AG08395 (cell line): Measurements from ENCODE around the gene KDM8.
A peak's percentile ranks its signal among the peaks of the same experiment; 100 is the strongest.
"Not testable (repeated sequence)": the region's sequence is repeated elsewhere in the genome, so short reads cannot be mapped to it uniquely, and the experiment has no call there.

Experiments
- DNase-seq: peaks from one replicate; pipeline ENCODE4 v3.0.0; 2012; ENCODE audit warnings: mixed read lengths, low spot score

Gene KDM8

DNA sequence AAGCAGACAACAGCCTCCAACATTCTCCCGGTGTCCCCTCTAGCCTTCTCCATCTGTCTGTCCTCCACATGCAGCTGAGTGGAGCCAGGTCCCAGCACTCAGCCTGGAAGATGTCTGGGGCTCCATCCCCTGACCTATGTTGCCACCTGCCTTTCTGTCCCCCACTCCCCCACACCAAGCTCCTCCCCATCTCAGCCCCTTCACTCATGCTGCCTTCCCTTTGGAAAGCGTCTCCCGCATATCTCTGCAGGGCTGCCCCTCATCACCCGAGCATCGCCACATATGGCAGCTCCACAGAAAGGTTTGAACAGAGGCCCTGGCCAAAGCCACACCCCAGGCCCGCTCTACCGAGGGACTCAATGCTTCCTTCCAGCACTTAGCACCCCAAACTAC lies 41.0 kb downstream of the KDM8 start:
- DNase-seq: no peak

- DNase-seq: peak; percentile 81
Measured at GRCh38 chr16:27245276-27246172, 42.2 kb downstream of the KDM8 start.

DNA sequence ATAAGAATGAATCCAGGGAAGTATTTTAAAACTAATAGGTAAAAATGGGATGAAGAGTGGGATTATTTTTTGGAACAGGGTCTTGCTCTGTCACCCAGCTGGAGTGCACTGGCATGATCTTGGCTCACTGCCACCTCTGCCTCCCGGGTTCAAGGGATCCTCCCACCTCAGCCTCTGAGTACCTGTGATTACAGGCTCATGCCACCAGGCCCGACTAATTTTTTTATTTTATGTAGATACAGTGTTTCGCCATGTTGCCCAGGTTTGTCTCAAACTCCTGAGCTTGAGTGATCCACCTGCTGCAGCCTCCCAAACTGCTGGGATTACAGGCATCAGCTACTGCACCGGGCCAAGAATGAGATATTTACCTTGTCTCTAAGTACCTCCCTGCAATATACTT lies 43.1 kb downstream of the KDM8 start:
- DNase-seq: no peak

- DNase-seq: not testable (repeated sequence)
Measured at GRCh38 chr16:27247076-27247475, 43.8 kb downstream of the KDM8 start.

DNA sequence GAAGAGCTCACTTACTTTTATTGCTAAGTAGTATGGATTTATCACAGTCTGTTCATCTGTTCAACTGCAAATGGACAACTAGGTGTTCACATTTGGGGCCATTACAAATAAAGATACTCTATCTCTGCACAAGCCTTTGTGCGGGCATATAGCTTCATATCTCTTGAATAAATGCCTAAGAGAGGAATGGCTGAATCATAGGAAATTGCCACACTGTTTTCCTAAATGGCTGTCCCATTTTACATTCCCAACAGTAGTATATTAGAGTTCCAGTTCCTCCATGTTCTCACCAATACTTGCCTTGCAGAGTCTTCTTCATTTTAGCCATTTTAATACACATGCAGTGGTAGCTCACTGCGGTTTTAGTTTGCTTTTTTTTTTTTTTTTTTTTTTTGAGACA lies 44.7 kb downstream of the KDM8 start:
- no peak for DNase-seq

GRCh38 chr16:27248886-27249285 lies 45.6 kb downstream of the KDM8 start:
- not testable (repeated sequence) for DNase-seq

DNA sequence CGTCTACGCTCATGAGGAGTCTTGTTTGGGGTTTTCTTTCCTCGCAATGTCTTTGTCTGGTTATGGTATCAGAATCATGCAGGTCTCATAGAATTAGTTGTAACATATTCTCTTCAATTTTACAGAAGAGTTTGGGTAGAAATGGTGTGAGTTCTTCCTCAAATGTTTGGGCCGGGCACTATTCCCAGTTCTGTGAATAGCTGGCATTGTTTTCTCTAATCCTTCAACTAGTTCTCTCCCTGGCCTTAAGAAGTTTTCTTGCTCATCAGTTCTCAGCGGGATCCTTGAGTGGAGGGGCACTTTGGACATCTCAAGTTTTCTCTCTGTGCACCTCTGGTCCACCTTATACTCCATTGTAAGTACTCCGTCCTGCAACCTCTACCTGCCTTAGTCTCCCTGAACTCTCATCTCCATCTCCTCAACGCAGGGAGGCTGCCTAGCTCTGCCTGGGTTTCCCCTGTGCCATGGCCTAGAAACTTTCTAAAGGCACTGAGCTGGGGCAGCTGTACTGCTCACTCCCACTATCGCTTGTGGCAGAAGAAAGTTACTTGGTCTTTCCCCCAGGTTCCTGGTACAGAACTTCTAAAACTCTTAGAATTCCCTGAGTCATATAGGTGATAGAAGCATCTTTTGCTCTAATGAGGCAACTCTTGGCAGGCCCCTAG lies 48.3 kb downstream of the KDM8 start:
- DNase-seq: no peak

- no peak for DNase-seq
Measured at GRCh38 chr16:27252206-27252585, 48.9 kb downstream of the KDM8 start.

DNA sequence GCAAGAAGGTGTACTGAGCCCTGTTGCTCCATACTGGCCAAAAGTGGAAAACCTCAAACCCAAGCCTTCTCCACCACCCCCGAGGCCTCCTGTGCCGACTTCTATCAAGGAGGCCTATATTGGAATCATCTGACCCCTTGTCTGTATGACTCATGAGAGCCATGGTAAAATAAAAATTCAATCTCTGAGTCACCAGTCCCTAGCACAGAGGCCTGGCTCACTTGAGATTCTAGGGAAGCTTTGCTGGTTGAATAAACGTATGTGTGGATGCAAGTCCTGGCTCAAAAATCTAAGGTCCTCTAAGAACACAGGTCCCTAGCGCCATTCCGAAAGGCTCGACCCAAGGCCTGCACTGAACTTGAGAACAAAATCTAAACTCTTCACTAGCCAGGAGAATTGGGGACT lies 50.2 kb downstream of the KDM8 start:
- peak; percentile 91 for DNase-seq

- DNase-seq: no peak
Measured at GRCh38 chr16:27254262-27254811, 51.0 kb downstream of the KDM8 start.

DNA sequence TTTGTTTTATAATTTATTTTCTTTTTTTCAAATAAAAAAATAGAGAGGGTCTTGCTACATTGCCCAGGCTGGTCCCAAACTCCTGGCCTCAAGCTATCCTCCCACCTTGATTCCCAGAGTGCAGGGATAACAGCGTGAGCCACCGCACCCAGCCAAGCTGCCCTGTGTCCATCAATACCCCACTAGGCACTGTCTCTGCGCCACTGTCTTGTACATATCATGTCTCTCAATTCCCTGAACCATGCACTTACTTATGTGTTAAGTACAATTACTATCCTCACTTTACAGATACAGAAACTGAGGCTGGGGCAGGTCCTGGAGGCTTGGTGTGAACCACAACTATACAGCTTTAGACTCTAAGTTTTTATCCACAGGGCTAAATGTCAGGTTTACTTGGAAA lies 53.5 kb downstream of the KDM8 start:
- no peak for DNase-seq

GRCh38 chr16:27257271-27257670 lies 53.9 kb downstream of the KDM8 start:
- DNase-seq: no peak

DNA sequence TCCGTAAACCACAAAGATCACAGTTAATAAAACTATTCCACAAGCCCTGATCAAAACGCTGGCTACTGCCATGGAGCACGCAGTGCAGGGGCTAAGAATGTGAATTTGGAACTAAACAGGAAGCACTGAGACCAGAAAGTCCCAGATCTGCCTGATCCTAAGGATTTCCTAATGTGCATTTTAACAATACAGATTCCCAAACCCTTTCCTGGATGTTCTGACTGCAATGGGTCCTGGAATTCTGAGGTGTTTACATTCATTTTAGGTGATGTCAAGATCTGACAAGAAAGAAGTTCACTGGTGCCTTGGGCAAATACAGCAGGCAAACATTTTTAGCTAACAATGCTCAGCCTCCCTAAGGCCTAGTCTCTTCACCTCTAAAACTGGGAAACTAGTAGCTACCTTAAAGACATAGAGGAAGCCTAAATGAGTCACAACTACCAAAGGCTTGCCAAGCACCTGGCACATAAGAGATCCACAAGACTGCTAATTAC lies 55.0 kb downstream of the KDM8 start:
- DNase-seq: no peak

- DNase-seq: no peak
Measured at GRCh38 chr16:27259710-27260109, 56.4 kb downstream of the KDM8 start.

DNA sequence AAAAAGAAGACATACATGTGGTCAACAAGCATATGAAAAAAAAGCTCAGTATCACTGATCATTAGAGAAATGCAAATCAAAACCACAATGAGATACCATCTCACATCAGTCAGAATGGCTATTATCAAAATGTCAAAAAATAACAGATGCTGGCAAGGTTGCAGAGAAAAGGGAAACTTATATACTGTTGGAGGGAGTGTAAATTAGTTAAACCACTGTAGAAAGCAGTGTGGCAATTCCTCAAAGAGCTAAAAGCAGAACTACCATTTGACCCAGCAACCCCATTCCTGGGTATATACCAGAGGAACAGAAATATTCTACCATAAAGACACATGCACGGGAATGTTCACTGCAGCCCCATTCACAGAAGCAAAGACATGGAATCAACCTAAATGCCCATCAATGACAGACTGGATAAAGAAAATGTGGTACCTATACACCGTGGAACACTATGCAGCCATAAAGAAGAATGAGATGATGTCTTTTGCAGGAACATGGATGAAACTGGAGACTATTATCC lies 59.6 kb downstream of the KDM8 start:
- DNase-seq: not testable (repeated sequence)

- no peak for DNase-seq
Measured at GRCh38 chr16:27264151-27264550, 60.8 kb downstream of the KDM8 start.

DNA sequence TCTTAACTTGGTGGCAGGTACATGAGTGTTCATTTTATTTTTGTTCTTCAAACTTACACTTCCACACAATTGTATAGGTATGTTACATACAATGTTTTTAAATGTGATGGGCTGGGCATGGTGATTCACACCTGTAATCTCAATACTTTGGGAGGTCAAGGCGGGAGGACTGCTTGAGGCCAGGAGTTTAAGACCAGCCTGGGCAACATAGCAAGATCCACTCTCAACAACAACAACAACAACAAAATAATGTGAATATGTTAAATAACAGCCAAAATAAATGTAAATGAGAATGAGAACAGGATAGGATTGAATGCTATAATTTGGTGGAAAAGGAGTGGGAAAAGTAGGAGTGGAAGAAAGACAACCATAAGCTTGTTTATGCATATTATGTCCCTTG lies 62.7 kb downstream of the KDM8 start:
- DNase-seq: no peak

DNA sequence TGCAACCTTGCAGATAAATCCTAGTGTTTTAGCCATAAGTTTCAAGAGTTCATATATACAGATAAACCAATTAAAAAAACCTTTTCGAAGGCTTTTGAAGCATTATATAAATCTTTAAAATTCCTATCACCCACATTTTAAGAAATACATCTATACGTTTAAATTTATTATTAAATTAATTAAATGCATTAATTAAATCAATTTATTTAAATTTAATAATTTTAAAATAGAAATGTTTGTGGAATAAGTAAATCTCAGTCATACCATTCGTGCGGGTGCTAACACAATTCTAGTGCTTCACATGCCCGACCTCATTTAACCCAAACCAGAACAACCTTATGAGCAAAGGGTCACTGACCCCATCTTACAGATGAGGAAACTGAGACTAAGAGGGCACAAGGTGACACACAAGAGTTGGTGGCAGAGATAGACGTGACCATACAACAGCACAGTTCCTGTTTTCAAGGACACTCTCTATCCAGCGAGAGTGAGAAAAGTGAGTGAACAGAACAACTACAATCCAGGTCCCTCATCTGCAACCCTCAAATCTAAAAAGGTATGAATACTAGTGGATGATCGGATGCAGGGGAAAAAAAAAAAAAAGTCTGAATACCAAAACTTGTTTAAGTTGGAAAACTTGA lies 63.8 kb downstream of the KDM8 start:
- DNase-seq: no peak

- peak; percentile 99 for DNase-seq
Measured at GRCh38 chr16:27268376-27269299, 65.3 kb downstream of the KDM8 start, which contains the start of gene NSMCE1. Gene NSMCE1, minus strand, starts transcription at chr16:27268772. Its CDS starts 11,202 bp downstream, at chr16:27257570.

GRCh38 chr16:27269300-27270150 lies 66.2 kb downstream of the KDM8 start:
- no peak for DNase-seq
